Retina (tissue), 1 donor: ENCODE measurements around the gene TEAD1.

Experiments used
- DNase-seq: peaks from one replicate; pipeline ENCODE4 v3.0.0-alpha.2; 2016

TEAD1 gene

DNA sequence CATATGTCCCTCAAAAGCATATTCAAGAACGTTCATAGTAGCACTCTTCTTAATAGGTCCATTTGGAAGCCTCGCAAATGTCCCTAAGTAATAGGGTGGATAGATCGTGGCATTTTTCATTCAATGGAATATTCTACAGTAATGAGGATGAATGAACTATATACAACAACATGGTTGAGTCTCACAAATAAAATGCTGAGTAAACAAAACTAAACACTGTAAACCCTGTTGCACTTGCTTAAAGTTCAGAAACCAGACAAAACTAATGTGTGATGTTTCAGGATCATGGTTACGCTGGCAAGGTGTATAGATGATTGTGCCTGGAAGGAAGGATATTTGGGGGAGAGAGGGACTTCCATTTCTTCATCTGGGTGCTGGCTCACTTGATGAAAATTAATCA lies 244.4 kb downstream of the TEAD1 start:
- no peak for DNase-seq

DNA sequence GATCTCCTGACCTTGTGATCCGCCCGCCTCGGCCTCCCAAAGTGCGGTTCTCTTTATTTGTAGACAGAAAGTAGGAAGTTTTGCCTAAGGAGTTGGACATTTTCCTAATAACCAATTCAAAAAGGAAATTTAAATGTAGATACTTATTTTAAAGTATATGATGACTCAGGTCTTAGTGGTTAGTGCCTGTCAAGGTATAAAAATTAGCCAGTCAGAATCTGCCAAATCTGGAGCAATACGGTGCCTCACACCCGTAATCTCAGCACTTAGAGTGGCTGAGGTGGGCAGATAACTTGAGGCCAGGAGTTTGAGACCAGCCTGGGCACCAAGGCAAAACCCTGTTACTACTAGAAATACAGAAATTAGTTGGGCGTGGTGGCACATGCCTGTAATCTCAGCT lies 248.2 kb downstream of the TEAD1 start:
- DNase-seq: no peak

DNA sequence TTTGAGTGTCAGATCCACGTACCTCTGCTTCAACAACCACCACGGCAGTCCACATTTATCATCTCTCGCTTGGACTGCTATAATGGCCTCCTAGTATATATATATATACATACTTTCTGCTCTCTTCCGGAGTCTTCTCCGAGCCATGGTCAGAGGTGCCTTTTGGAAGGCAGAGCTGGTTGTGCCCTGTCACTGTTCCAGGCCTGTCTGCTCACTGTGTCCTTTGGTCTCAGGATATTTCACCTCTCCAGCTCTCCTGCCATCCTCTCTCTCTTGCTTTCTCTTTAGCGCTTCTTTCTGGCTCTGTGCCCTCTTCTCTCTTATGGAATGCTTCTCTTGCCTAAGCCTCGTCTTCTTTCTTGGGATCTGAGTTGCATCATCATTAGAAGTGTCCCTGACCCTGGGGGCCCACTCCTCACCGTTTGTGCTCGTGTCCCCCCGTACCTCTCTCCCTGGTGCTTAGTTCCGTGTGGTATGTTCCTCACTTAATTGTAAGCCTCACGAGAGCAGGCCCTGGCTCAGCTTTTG lies 248.8 kb downstream of the TEAD1 start:
- no peak for DNase-seq

DNA sequence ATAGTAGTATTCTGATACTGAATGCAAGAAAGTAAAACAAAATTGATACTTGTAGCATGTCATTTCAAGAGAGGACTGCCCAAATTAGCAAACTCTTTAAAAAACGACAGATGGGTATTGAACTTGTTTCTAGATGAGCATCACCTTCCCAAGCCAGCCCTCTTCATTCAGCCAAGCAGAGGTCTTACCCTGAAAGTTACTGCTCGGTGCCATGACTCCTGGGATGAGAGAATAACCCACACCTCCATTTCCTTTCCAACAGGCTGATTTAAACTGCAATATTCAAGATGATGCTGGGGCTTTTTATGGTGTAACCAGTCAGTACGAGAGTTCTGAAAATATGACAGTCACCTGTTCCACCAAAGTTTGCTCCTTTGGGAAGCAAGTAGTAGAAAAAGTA lies 250.4 kb downstream of the TEAD1 start:
- no peak for DNase-seq

DNA sequence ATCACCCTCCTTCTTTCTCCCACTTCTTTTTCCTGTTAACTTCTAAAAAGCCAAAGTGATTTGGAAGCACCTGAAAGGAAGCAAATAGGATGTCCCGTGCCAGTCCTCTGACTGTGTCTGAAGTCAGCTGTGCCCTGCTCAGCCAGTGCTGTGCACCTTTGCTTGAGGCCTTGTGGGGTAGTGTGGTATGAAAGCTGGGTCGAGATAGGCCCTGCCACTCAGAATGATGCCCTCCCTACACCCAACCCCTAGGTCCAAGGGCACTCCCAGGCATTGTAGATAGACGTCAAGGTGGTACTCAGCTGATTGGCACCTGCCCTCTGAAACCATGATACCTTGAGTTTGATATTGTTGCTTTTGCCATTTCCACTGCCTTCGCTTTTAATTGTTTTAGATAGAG lies 251.3 kb downstream of the TEAD1 start:
- DNase-seq: no peak

DNA sequence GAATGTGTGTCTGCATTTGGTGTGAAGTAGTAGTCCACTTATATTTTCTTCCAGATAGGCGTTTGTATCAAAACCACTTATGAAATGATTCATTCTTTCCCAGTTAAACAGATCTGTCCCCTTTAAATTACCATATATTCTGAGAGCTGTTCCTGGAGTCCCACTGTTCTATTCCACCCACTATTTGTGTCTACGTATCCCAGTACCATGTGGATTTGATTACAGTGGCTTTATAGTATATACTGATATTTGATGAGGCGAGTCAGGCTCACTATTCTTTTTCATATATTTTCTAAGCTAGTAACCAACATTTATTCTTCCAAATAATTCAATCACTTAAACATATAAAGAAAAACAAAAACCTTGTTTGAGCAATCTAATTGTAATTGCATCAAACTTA lies 253.0 kb downstream of the TEAD1 start:
- DNase-seq: no peak

DNA sequence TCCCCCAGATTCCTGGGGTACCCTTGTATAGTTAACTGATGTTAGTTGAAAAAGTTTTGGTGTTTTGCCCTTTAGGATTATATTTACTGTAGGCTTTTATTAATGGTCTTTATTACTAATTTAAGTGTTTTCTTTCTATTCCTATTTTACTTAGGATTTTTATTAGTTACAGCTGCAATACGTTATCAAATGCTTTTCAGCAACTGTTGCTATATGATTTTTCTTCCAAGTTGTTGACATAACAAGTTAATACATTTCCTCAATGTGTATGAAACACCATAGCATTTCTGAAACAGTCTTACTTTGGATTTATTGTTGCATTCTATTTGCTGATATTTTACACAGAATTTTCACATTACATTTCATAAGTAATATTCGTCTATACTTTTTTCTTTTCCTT lies 253.7 kb downstream of the TEAD1 start:
- DNase-seq: no peak

DNA sequence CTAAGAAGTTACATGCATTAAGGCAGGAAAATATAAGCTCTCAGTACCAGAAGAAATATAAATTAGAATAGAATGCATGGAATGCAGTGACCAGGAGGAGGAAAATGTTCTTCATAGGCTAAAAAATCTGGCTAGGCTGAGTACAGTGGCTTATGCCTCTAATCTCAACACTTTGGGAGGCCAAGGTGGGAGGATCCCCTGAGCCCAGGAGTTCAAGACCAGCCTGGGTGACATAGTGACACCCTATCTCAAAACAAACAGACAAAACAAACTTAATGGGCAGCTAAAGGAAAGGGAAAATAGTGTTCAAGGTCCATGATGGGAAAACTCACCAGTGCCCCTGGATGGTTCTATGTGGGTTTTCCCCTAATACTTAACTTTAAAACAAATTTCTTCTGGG lies 256.6 kb downstream of the TEAD1 start:
- no peak for DNase-seq

DNA sequence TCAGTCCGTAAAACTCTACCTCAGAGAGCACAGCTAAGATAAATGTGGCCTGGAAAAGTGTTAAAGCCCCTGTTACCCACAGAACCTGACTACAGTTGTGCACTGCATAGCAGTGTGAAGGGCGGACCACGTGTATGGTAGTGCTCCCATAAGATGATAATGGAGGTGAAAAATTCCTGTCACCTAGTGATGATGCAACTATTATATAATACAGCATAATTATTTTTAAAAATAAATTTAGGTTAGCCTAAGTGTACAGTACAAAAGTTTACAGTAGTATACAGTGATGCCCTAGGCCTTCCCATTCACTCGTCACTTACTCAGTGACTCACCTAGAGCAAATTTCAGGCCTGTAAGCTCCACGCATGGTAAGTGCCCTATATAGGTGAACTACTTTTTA lies 258.3 kb downstream of the TEAD1 start:
- DNase-seq: no peak

DNA sequence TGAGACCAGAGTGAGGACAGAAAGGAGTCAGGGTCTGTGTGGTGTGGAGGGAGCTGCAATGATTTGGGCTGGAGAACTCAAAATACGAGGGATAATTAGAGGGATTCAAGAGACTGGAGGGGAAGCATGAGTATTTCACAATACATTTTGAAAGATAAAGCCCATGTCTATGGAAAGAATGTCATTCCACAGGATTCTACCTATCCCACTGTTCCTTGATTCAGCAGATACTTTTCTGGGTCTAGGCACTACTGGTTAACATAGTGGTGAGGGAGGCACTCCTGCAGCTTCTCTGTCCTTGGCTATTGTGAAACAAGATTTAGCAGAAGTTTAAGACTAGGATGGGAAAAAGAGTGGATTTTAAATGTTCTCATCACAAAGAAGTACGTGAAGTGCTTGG lies 262.0 kb downstream of the TEAD1 start:
- DNase-seq: no peak

DNA sequence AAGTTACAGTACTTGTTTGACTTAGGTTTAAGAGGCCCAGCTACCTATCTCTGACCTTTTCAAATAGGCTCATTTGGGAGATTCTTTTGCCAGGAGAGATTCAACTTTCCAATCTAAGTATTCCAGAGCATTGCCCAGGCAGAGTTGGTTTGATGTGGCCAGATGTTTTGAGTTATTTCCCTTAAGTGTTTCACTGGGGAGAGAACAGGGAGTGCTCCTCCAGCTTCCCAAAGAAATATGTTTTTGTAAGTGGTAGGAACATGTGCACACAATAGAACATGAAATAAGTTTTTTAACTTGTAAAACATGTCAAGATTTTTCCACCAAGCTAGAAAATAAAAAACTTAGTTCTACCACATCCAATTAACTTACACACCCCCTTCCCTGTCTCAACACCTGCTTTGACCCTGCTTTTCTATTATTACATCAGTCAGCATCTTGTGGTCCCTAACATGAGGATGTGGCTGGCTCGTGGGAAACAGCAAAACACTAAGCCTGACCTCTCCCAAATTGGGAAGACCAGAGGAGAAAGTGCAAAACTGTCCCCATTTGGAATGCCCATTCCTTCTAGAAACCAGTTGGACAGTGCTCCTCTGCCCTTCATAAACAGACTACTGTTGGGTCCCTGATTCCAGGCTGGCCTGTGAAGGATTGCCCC lies 264.5 kb downstream of the TEAD1 start:
- DNase-seq: no peak

DNA sequence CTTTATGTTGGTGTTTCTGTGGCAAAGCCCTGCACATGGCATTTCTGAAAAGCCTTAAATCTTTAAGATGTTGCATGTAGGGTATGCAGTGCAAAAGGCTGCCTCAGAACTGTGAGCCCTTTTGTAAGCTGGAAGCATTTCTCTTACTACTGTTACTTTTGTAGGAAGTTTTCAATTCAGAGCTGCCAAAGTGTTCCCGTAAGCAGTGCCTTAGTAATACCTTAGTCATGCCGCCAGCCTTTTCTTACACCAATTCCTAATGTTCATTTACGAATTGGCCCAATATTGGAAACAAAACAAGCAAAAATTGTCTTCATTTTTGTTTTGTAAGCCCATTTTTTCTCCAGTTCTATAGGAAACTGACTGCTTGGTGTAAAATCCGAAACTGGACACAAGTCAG lies 267.4 kb downstream of the TEAD1 start:
- no peak for DNase-seq

DNA sequence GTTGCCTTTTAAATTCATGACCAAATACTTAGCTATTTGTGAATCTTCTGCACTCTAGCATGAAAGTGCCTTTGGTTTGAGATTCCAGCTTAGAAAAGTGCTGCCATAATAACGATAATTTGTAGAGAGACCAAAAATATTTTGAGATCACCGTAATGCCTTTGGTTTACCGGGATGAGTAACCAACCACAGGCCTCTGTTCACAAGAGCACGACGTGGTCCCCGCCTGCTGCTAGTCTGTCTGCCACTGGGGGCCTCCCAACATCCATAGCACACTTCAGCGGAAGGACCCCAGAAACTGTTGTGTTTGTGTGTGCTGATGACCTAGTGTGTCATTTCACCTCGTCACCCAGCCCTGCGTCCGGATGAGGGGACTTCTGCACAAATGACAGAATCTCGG lies 267.9 kb downstream of the TEAD1 start:
- DNase-seq: no peak

DNA sequence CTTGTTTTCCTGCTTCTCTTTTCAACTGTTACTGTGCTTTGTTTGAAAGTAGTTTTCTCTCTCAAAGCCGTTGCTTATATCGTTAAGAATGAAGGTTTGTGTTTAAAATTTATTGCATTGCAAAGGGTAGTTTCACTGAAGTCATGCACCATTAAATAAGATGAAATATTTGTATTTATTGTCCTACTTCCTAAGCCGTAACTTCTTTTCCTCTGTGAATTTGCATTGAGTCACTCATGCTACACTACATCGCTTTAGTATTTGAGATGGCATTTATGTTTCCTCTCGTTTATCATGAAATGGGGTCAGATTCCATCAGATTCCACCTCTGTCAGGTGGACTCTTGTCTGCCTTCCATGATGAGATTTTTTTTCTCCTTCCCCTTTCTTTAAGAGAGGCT lies 269.1 kb downstream of the TEAD1 start:
- DNase-seq: no peak

DNA sequence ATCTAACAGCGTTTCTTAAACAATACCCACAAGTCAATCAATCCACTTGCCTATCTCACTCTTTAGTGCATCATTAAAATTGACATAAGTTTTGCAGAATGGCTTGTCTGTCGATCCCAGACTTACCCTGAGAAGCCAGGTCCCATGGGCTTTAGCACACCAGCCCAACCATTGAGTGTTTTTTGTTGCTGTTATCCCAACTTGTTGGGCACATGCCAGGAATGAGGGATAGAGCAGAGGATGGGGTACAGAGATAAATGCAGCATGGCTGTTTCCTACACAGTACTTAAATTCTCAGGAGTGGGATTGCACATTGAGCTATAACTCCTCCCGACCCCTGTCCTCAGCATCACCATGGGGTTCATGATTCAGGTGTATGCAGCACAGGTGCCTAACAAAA lies 270.7 kb downstream of the TEAD1 start:
- no peak for DNase-seq

DNA sequence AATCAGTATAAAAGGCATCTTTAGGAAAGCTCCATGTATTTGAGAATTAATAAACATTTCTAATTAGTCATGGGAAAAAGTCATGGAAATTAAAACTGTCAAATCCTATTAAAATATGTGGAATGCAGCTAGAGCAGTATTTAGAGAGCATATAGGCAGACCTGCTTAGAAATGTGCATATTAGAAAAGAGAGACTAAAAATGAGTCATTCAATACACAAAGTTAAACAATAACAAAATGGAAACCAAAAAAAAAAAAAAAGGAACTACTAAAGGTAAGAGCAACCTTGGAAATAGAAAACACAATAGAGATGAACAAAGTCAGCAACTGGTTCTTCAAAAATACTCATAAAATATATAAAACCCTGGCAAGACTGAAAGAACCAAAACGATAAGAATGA lies 275.2 kb downstream of the TEAD1 start:
- DNase-seq: no peak

DNA sequence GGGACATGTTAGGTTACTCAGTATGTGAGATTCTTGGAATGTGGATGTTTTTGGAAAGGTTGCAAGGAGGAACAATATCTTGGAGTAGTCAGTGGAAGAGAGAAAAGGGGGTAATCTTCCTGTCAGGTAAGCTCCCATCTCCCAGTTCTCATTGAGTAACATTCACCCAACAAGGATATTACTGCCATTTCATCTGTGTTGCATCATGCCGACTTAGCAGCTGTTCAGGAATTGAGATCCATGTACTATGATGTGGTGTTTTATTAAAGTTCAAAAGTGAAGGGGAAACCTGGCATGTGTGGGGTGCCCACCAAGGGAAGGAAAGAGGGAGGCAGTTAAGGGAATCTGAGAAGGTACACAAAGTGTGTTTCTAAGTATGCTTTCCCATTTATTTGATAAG lies 276.4 kb downstream of the TEAD1 start:
- no peak for DNase-seq

DNA sequence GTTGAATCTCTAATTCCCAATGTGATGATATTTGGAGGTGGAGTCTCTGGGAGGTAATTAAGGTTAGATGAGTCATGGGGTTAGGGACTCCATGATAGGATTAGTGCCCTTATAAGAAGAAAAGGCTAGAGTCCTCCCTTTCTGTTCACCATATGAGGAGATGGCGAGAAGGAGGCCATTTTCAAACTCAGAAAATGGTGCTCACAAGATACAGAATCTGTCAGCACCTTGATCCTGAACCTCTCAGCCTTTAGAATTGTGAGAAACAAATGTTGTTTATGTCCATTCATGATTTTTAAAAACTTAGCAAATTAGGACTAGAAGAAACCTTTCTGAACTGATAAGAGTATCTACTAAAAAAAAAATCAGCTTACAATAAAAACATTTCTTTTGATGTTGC lies 277.2 kb downstream of the TEAD1 start:
- DNase-seq: no peak

DNA sequence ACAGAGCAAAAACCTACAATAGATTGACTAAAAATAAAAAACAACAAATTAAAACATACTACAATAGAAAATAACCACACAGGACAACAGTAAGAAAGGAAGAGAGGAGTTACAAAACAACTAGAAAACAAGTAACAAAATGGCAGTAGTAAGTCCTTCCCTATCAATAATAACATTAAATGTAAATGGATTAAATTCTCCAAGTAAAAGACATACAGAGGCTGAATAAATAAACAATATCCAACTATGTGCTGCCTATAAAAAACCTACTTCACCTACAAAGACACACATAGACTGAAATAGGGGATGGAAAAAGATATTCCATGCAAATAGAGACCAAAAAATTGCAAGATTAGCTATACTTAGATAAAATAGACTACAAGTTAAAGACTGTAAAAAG lies 277.9 kb downstream of the TEAD1 start:
- DNase-seq: no peak

DNA sequence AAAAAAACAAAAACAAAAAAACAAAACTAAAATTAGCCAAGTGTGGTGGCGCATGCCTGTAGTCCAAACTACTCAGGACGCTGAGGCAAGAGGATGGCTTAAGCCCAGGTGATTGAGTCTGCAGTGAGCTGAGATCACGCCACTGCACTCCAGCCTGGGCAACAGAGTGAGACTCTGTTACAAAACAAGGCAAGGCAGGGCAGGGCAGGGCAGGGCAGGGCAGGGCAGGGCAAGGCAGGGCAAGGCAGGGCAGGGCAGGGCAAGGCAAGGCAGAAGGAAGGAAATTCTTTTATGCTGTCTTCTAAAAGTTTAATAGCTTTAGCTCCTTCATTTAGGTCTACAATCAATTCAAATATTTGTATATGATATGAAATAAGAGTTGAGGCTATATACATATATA lies 284.8 kb downstream of the TEAD1 start:
- no peak for DNase-seq

DNA sequence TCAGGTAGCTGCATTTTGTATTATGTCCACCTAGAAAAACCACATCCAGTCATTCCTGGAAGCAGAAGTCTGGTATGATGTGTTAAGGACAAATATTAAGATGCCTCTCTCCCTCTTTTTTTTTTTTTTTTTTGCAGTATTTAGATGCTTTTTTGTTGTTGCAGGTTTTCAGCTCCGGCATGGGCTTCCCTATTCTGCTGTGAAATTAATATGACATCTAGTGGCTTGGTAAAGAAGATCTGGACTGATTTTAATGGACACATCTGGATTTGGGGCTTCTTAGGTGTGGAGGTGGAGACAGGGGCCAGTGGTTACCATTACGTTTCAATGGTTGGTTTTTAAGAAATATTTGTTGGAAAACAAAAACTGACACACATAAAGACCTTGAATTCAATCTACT lies 287.4 kb downstream of the TEAD1 start:
- no peak for DNase-seq

DNA sequence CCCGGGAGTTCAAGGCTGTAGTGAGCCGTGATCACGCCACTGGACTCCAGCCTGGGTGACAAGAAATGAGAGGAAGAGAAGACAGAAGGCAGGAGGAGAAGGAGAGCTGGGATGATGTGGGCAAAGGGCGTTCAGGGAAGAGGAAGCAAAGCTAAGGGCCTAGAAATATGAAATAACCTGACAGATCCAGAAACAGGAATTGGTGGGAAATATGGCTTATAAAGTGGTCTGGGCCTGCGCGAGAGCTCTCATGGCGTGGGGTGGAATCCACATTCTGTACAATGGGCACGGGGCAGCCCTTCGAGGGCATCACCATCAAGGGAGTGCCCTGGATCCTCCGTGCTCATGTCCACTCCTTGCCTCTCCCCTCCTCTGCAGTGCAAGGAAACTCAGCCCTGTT lies 288.1 kb downstream of the TEAD1 start:
- no peak for DNase-seq

DNA sequence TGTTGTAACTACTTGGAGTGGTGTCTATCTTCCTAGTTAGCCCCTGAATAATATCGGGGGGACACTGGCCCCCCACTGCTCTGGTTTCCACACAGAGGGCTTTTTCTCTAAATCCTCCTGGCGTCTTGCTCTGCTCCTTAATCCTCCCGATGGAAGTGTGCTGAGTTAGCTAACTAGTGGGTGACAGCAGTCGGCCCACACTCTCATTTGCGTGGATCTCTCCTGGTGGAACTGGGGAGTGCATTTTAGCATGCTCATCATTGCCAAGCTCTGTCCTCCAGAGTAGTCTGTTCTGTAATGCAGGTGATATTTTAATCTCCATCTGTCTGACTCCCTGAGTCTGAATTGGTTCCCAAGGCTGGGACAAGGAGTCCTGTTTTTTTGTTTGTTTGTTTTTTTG lies 288.8 kb downstream of the TEAD1 start:
- no peak for DNase-seq

DNA sequence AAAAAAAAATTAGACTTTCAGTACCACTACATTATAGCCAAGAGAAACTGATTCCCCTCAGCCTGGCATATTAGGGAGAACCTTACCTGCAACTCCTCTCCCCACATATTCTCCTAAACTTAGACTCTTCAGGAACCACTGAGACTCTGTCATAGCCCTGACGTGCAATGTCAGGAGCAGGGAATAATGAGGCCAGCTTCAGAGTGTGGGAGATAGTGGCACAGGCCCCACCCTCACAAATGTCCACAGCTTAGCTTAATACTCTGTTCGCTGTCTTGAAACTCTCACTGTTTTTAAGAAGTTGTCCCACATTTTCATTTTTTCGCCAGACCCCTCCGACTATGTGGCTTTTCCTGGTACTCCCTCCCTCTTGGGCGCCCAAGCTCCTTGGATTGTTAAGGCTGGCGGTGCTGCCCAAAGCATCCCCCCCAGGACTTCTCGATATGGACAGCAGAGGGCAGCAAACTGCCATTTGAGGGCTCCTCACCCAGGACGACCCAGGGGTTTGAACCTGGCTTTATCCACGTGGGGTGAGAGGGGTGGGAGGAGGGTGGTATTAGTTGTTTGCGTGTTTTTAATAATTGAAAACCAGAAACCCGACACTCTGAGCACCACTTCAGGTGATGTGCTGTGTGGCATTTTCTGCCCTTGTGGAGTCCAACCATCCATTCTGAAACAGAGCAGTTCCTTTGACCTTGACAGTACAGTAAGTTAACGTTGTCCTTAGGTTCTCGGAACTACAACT lies 289.7 kb downstream of the TEAD1 start:
- peak; percentile 82 for DNase-seq

DNA sequence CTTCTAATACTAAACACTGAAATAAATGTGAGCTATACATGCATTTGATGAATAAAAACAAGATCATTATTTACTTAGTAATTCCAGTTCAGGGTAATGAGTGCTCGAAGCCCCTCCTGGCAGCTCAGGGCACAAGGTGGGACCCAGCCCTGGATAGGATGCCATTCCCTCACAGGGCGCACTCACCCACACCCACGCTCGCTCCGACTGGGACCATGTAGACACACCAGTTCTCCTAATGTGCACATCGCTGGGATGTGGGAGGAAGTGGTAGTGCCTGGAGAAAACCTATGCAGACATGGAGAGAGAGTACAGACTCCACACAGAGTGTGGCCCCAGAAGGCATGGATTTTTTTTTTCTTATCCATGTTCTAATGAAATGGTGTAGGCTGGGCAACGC lies 290.4 kb downstream of the TEAD1 start:
- DNase-seq: no peak
